ENCODE results near the gene DNAJB2.

DNA sequence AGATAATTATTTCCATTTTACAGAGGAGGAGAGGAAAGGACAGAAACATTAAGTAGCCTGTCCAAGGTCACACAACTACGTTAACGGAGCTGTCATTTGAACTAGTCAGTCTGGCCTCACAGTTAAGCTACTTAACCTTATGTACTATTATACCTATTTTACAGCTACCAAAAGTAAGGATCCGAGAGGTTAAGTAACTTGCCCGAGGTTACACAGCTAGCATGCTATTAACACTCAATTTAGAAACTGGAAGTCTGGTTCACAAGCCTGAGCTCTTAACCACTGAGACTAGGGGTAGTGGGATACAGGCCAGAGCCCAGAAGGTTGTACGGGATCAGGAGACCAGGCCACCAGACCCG lies 34.4 kb upstream of the DNAJB2 start:
- TF ChIP-seq, protein P1, sequence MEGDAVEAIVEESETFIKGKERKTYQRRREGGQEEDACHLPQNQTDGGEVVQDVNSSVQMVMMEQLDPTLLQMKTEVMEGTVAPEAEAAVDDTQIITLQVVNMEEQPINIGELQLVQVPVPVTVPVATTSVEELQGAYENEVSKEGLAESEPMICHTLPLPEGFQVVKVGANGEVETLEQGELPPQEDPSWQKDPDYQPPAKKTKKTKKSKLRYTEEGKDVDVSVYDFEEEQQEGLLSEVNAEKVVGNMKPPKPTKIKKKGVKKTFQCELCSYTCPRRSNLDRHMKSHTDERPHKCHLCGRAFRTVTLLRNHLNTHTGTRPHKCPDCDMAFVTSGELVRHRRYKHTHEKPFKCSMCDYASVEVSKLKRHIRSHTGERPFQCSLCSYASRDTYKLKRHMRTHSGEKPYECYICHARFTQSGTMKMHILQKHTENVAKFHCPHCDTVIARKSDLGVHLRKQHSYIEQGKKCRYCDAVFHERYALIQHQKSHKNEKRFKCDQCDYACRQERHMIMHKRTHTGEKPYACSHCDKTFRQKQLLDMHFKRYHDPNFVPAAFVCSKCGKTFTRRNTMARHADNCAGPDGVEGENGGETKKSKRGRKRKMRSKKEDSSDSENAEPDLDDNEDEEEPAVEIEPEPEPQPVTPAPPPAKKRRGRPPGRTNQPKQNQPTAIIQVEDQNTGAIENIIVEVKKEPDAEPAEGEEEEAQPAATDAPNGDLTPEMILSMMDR (IDR thresholded peaks at IDR 0.05; ENCODE audit: low read length), result no peak
- TF ChIP-seq EZH2 (optimal IDR thresholded peaks at IDR 0.05; ENCODE audit: low read depth, low read length) (no peak), EZH2phosphoT487 (IDR thresholded peaks at IDR 0.05; ENCODE audit: low read length) (no peak)
